Measurements from ENCODE around the gene PRND. TPM values are rescaled to one million over a fixed set of nuclear protein-coding genes. Genes with fewer than 3 reads are reported as not detected.

The PRND gene
- total and polyA plus RNA-seq, 10 of the 15 experiments (the other 5 are each of a cell fraction or from before 2014, with no cell fraction given), result not detected

GRCh38 chr20:4729265-4729664, 7.6 kb downstream of the PRND start:
- no TSS peak for BruUV-seq (replicated peaks)
- Histone ChIP-seq H4K20me1 (ENCODE audit: control insufficient read depth, insufficient read depth) (no peaks in the 10 kb centered on the region), H3K4me2 (ENCODE audit: control insufficient read depth, insufficient read depth) (no peak overlapping the region), H3K27me3 (replicated peaks in 1 of 2; ENCODE audit: control insufficient read depth in 2 of 2, insufficient read depth in 2 of 2, low read length in 1 of 2) (no peaks in the 10 kb centered on the region; a peak in 2 of 4 replicates), H3K4me1 (ENCODE audit: control insufficient read depth, insufficient read depth, low read length) (peaks cover 7% of the 10 kb centered on the region; the same call in 1 of the 2 replicates), H3K79me2 (ENCODE audit: control insufficient read depth, insufficient read depth, low read length) (no peaks in the 10 kb centered on the region), H3K9me3 (replicated peaks; ENCODE audit: control insufficient read depth, insufficient read depth, low read length) (no peaks in the 10 kb centered on the region), H3K27ac (ENCODE audit: control insufficient read depth, insufficient read depth) (no peak overlapping the region), H3K36me3 (ENCODE audit: control insufficient read depth in 2 of 2, insufficient read depth in 2 of 2, low read length in 1 of 2) (no peaks in the 10 kb centered on the region), H3K4me3 (no peak overlapping the region), H3K9ac (ENCODE audit: control insufficient read depth, insufficient read depth, low read length) (no peak overlapping the region), H2AFZ (ENCODE audit: control insufficient read depth, low read depth, low read length) (no peak overlapping the region)
- in situ Hi-C loops (cut with MboI), result no loop called here
- DNase-seq (ENCODE audit: low read depth, low spot score) (no peak), ATAC-seq (peak; percentile 34), FAIRE-seq (no peak)
- WGBS (ENCODE audit: insufficient coverage, insufficient replicate concordance, low lambda C conversion rate, missing lambda C conversion rate), result 23% methylated on average over 5 of the region's 5 CpGs
- ChIA-PET RAD21 (ENCODE audit: unreplicated experiment) (no interaction called here), SMC1A (ENCODE audit: uncharacterized antibody, unreplicated experiment) (no interaction called here), CTCF (interaction anchor here (1.2 to 1.4 kb wide), 2 partner anchors 12 to 124 kb away, joined by 3 to 4 read pairs; no protein-coding TSS in a partner anchor), POLR2A (no interaction called here)
- intact Hi-C loops (cut with micrococcal nuclease; ENCODE audit: unreplicated experiment), result no loop called here
- TF ChIP-seq, protein P1, sequence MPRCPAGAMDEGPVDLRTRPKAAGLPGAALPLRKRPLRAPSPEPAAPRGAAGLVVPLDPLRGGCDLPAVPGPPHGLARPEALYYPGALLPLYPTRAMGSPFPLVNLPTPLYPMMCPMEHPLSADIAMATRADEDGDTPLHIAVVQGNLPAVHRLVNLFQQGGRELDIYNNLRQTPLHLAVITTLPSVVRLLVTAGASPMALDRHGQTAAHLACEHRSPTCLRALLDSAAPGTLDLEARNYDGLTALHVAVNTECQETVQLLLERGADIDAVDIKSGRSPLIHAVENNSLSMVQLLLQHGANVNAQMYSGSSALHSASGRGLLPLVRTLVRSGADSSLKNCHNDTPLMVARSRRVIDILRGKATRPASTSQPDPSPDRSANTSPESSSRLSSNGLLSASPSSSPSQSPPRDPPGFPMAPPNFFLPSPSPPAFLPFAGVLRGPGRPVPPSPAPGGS (IDR thresholded peaks at IDR 0.05; ENCODE audit: borderline replicate concordance, insufficient read depth, low read depth, low read length, poor library complexity, severe bottlenecking), result no peak
- TF ChIP-seq ATF2 (IDR thresholded peaks at IDR 0.05; ENCODE audit: low read length), result no peak
- no peak for TF ChIP-seq HCFC1 (IDR thresholded peaks at IDR 0.05; ENCODE audit: low read length)
- TF ChIP-seq, protein P2, sequence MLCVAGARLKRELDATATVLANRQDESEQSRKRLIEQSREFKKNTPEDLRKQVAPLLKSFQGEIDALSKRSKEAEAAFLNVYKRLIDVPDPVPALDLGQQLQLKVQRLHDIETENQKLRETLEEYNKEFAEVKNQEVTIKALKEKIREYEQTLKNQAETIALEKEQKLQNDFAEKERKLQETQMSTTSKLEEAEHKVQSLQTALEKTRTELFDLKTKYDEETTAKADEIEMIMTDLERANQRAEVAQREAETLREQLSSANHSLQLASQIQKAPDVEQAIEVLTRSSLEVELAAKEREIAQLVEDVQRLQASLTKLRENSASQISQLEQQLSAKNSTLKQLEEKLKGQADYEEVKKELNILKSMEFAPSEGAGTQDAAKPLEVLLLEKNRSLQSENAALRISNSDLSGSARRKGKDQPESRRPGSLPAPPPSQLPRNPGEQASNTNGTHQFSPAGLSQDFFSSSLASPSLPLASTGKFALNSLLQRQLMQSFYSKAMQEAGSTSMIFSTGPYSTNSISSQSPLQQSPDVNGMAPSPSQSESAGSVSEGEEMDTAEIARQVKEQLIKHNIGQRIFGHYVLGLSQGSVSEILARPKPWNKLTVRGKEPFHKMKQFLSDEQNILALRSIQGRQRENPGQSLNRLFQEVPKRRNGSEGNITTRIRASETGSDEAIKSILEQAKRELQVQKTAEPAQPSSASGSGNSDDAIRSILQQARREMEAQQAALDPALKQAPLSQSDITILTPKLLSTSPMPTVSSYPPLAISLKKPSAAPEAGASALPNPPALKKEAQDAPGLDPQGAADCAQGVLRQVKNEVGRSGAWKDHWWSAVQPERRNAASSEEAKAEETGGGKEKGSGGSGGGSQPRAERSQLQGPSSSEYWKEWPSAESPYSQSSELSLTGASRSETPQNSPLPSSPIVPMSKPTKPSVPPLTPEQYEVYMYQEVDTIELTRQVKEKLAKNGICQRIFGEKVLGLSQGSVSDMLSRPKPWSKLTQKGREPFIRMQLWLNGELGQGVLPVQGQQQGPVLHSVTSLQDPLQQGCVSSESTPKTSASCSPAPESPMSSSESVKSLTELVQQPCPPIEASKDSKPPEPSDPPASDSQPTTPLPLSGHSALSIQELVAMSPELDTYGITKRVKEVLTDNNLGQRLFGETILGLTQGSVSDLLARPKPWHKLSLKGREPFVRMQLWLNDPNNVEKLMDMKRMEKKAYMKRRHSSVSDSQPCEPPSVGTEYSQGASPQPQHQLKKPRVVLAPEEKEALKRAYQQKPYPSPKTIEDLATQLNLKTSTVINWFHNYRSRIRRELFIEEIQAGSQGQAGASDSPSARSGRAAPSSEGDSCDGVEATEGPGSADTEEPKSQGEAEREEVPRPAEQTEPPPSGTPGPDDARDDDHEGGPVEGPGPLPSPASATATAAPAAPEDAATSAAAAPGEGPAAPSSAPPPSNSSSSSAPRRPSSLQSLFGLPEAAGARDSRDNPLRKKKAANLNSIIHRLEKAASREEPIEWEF (IDR thresholded peaks at IDR 0.05; ENCODE audit: insufficient replicate concordance, low read depth, low read length), result no peak
- TF ChIP-seq ZNF274 (IDR thresholded peaks at IDR 0.05; ENCODE audit: insufficient read depth, insufficient read length), result no peak
- no peak for TF ChIP-seq ZNF207 (IDR thresholded peaks at IDR 0.05; ENCODE audit: borderline replicate concordance)
- no peak for TF ChIP-seq CHD2 (IDR thresholded peaks at IDR 0.05; ENCODE audit: borderline replicate concordance, low read depth, low read length)
- no peak for TF ChIP-seq NFIC (IDR thresholded peaks at IDR 0.05; ENCODE audit: low read depth, low read length)
- no peak for TF ChIP-seq KAT2A (conservative IDR thresholded peaks at IDR 0.05; ENCODE audit: control insufficient read depth, low read depth, low read length)
- no peak for TF ChIP-seq REST (IDR thresholded peaks at IDR 0.05; ENCODE audit: low read depth, low read length)
- TF ChIP-seq CHD4 (IDR thresholded peaks at IDR 0.05), result no peak
- TF ChIP-seq CREM (IDR thresholded peaks at IDR 0.05; ENCODE audit: low read depth), result no peak
